ENCODE results near the gene CNOT1. TPM values are rescaled to one million over a fixed set of nuclear protein-coding genes. Genes with fewer than 3 reads are reported as not detected.

The CNOT1 gene
- total RNA-seq, 1 donor from 2014 or later: 266 TPM

- peaks cover 20% of the 10 kb centered on the region for H3K27me3 Mint-ChIP-seq
- no peak overlapping the region for H3K4me3 Mint-ChIP-seq
- no peaks in the 10 kb centered on the region for H3K36me3 Mint-ChIP-seq (ENCODE audit: low read depth)
- peaks cover 4% of the 10 kb centered on the region for H3K4me1 Mint-ChIP-seq
- ChIA-PET CTCF (interaction anchor here (1.5 kb wide), 1 partner anchor 15 kb away, joined by 9 read pairs; no protein-coding TSS in a partner anchor), POLR2A (no interaction called here)
- H3K9me3 Mint-ChIP-seq: no peaks in the 10 kb centered on the region
- no peak overlapping the region for H3K27ac Mint-ChIP-seq
- DNase-seq (no peak), ATAC-seq (ENCODE audit: low read depth) (no peak)
- intact Hi-C loops (cut with micrococcal nuclease): no loop called here
- no peak for TF ChIP-seq CTCF (IDR thresholded peaks at IDR 0.05)
Measured at GRCh38 chr16:58472827-58473226, 156.8 kb downstream of the CNOT1 start.

GRCh38 chr16:58472266-58472665, 157.4 kb downstream of the CNOT1 start:
- ChIA-PET POLR2A (no interaction called here), CTCF (interaction anchor here (0.9 to 1.0 kb wide), 2 partner anchors 16 to 136 kb away, joined by 3 read pairs; no protein-coding TSS in a partner anchor)
- peaks cover 26% of the 10 kb centered on the region for H3K27me3 Mint-ChIP-seq
- H3K27ac Mint-ChIP-seq: no peak overlapping the region
- H3K4me1 Mint-ChIP-seq: peaks cover 4% of the 10 kb centered on the region
- no peaks in the 10 kb centered on the region for H3K36me3 Mint-ChIP-seq (ENCODE audit: low read depth)
- H3K4me3 Mint-ChIP-seq: no peak overlapping the region
- DNase-seq (no peak), ATAC-seq (ENCODE audit: low read depth) (no peak)
- H3K9me3 Mint-ChIP-seq: no peaks in the 10 kb centered on the region
- intact Hi-C loops (cut with micrococcal nuclease): no loop called here
- TF ChIP-seq CTCF (IDR thresholded peaks at IDR 0.05): no peak

- Mint-ChIP-seq H3K9me3 (no peaks in the 10 kb centered on the region), H3K27ac (no peak overlapping the region), H3K27me3 (peaks cover 33% of the 10 kb centered on the region), H3K4me3 (no peak overlapping the region), H3K36me3 (ENCODE audit: low read depth) (no peaks in the 10 kb centered on the region), H3K4me1 (peaks cover 4% of the 10 kb centered on the region)
- no peak for TF ChIP-seq CTCF (IDR thresholded peaks at IDR 0.05)
- DNase-seq: no peak
- no peak for ATAC-seq (ENCODE audit: low read depth)
- ChIA-PET POLR2A (interaction anchor here (0.6 kb wide), 1 partner anchor 169 kb away, joined by 3 read pairs; no protein-coding TSS in a partner anchor), CTCF (interaction anchor here (0.7 to 1.0 kb wide), 3 partner anchors 17 to 135 kb away, joined by 3 to 4 read pairs (median 3); no protein-coding TSS in a partner anchor)
- intact Hi-C loops (cut with micrococcal nuclease): no loop called here
Measured at GRCh38 chr16:58471209-58471975, 158.2 kb downstream of the CNOT1 start.

Other genes starting within 250 kb of the CNOT1 start
- 5.3 and 6.9 TPM in 2 replicates for gene GINS3, start 237.4 kb downstream of the CNOT1 start, total RNA-seq
- gene NDRG4, start 129.7 kb downstream of the CNOT1 start, total RNA-seq: 1.8 and 2.0 TPM in 2 replicates
- gene SETD6, start 114.3 kb downstream of the CNOT1 start, total RNA-seq: 25.6 and 31.1 TPM in 2 replicates
- 14.5 and 18.8 TPM in 2 replicates for gene SLC38A7, start 54.9 kb upstream of the CNOT1 start, total RNA-seq
- 53.6 and 59.2 TPM in 2 replicates for gene GOT2, start 104.5 kb upstream of the CNOT1 start, total RNA-seq